GM18870 (cell line): ENCODE data around the gene SCG3.

Experiments
- ATAC-seq: cut with Tn5 transposase; IDR thresholded peaks from one replicate; pipeline ENCODE4 v1.9.1; 2021; ENCODE audit warnings: moderate library complexity; ENCODE audit not compliant: unreplicated experiment

SCG3 gene

DNA sequence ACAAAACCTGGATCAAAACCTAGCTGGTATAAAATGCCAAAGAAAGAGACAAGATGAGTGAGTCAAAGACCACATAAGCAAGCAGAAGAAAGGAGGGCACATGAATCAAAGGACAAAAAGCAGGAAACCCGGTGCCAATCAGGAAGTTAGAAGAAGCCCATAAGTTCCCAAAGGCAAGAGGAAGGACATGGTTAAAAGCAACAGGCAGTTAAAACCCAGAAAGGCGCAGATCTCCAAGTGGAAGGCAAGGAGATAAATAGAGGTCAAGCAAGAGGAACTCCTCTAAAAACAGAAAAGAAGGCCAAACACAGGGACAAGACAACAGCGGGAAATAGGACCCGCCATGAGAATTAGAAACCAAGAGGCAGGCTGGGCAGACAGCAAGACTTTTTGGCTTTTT, 74.5 kb downstream of the SCG3 start:
- ATAC-seq = no peak

- no peak for ATAC-seq
Observed at GRCh38 chr15:51756482-51756881, 75.2 kb downstream of the SCG3 start.

DNA sequence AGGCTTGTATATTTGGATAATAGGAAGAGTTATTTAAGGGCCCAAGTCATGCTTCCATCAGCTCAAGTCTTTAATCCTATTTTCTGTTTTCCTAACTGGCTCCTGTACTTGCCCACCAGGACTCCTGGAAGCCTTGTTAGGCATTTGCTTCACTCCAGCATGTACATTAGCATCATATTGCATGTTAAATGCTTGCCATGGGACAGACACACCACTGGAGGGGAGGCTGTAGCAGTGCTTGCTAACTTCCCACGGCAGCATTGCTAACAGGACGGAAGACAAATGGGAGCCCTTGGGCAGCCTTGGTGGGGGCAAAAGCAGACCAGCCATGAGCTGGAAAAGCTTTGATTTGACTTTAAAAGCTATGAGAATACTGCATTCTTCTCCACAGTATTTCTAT, 76.1 kb downstream of the SCG3 start:
- no peak for ATAC-seq

GRCh38 chr15:51758645-51759044, 77.3 kb downstream of the SCG3 start:
- ATAC-seq = no peak

- no peak for ATAC-seq
Observed at GRCh38 chr15:51759557-51760070, 78.3 kb downstream of the SCG3 start.

DNA sequence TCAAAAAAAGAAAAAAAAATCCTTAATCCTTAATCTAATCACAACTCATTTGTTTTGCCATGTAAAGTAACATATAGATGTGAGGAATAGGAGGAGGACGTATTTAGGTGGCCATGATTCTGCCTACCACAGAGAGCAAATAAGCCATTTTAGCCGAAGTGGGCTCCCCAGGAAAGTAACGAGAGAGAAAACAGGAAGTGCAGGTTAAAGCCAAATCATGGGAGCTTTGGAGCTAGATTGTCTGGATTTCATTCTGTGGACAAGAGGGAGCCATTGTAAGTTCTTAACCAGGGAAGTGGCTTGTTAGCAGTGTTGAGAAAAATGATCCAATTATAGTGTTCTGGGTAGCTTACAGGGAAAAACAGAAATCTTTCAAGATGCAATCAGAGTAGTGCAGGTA, 79.5 kb downstream of the SCG3 start:
- ATAC-seq = no peak

DNA sequence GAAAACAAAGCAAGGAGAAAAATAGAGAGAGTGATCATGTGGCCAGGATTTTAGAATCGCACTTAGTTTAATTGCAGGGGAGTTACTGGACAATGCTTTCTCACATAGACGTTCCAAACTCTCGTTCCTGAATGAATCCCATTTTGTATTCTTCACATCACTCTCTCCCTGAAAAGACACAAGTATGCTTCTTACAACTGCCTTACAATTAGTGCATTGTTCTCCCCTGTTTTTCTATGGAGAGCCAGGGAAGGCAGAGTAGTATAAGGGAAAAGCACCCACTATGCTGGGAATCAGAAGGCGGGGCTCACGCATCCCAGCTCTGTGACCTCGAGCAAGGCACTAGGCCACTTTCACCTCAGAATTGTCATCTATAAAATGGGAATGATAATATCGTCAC, 84.4 kb downstream of the SCG3 start:
- ATAC-seq = no peak

DNA sequence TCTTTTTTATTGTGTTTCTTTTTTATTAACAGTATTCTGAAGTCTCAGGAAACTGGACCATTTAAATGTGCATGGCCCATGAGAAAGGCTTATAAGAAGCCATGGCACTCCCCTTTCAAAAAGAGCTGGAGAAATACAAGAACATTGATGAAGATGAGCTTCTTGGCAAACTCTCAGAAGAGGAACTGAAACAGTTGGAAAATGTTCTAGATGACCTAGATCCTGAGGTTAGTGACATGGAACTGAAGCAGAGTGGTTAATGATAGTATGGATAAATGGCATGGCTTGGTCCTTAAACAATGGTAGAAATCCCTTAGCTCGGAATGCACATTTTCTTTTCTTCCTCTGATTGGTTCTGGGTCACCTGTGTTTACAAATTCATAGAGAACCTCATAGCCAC, 85.0 kb downstream of the SCG3 start:
- no peak for ATAC-seq

DNA sequence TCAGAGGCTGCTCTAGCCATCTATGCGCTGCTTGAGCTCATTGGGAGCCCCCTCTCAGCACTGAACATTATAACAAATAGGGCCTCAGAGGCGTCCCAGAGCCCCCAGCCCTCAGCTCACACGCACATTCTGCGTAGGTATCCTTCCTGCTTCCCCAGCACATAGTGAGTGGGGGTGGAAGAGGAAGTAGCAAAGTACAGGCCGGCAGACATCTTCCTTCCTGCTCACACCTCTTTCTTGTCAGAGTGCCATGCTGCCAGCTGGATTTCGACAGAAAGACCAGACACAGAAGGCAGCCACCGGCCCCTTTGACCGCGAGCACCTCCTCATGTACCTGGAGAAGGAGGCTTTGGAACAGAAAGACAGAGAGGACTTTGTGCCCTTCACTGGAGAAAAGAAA, 86.7 kb downstream of the SCG3 start:
- no peak for ATAC-seq
